Amniotic epithelial cell (primary cell): ENCODE measurements around the gene ADGRB2.

Experiments
- DNase-seq: peaks from one replicate; pipeline ENCODE4 v3.0.0-alpha.2; 2010; ENCODE audit warnings: low read depth

ADGRB2 gene

GRCh38 chr1:31679091-31679490, 85.0 kb downstream of the ADGRB2 start:
- DNase-seq: peak; percentile 30

- no peak for DNase-seq
Measured at GRCh38 chr1:31678681-31679080, 85.5 kb downstream of the ADGRB2 start.

GRCh38 chr1:31677949-31678348, 86.2 kb downstream of the ADGRB2 start:
- DNase-seq: no peak

GRCh38 chr1:31677401-31677800, 86.7 kb downstream of the ADGRB2 start:
- no peak for DNase-seq
